A172 (cell line): ENCODE results near the gene NUP153. TPM values are rescaled to one million over a fixed set of nuclear protein-coding genes. Genes with fewer than 3 reads are reported as not detected.

Experiments
- total RNA-seq: library from RNA; depleted of rRNA; stranded (reverse); fragments of >200 nt; shearing (Covaris generic); gene quantifications from 2 replicates; pipeline ENCODE4 v1.2.3, GENCODE V29; 2014; rRNA removed

NUP153 gene
- total RNA-seq, 1 experiment from 2014 or later = 40.4 TPM

Other genes with a start within 250 kb of the NUP153 start
- 14.5 and 19.8 TPM in 2 replicates for gene FAM8A1, start 106.6 kb downstream of the NUP153 start, total RNA-seq